Measurements from ENCODE around the gene KCNV2. TPM values are rescaled to one million over a fixed set of nuclear protein-coding genes. Genes with fewer than 3 reads are reported as not detected.

KCNV2 gene
- polyA plus RNA-seq, 10 donors, result 0.05 to 0.25 (median 0.11) TPM

DNA sequence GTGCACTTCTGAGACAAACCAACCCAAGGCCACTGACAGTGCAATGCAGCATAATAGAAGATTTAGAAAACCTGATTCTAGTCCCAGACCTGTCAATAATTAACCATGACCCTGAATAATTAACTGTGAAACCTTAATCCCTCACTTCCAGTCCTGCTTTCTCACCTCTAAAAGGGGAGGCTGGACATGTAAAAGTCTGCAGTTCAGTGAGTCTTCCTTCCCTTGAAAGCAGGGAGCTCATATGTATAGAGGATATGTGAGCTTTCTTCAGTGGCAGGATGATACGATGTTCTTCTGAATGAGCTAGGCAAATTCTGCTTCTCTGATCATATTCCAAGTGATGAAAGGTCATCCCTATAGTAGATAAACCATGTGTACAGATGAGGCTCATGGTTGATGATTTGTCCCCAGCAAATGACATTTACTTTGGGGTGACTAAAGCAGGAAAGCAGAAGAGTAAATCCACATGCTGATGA lies 2.9 kb downstream of the KCNV2 start:
- DNase-seq, result no peak

GRCh38 chr9:2722715-2723114 lies 5.4 kb downstream of the KCNV2 start:
- peak; percentile 38 to 68 (median 67) for DNase-seq

- peak; percentile 72 to 91 (median 76) for DNase-seq
Measured at GRCh38 chr9:2723376-2724065, 6.2 kb downstream of the KCNV2 start.

GRCh38 chr9:2725126-2725525 lies 7.8 kb downstream of the KCNV2 start:
- DNase-seq, result peak in 1 of 3 donors; percentile 28

- DNase-seq, result peak; percentile 89 to 95 (median 91)
Measured at GRCh38 chr9:2725898-2726649, 8.8 kb downstream of the KCNV2 start.

DNA sequence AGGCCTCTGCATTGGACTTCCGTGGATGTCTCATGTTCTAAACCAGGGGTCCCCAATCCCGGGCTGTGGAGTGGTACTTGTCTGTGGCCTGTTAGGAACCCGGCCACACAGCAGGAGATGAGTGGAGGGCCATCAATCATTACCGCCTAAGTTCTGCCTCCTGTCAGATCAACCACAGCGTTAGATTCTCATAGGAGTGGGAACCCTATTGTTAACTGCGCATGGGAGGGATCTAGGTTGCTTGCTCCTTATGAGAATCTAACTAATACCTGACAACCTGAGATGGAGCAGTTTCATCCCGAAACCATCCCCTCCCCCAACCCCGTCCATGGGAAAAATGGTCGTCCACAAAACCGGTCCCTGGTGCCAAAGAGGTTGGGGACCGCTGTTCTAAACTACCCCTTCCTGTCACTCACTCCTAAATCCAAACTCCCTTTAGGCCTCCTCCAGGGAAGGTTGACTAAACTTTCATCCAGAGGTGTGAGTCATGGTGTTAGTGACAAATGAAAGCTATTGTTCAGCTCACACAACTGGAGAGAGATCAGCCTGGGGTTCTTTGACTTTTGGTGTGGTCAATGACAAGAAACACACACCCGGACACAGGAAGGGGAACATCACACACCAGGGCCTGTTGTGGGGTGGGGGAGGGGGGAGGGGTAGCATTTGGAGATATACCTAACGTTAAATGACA lies 9.5 kb downstream of the KCNV2 start:
- no peak for DNase-seq

- DNase-seq, result no peak
Measured at GRCh38 chr9:2727374-2727773, 10.1 kb downstream of the KCNV2 start.

DNA sequence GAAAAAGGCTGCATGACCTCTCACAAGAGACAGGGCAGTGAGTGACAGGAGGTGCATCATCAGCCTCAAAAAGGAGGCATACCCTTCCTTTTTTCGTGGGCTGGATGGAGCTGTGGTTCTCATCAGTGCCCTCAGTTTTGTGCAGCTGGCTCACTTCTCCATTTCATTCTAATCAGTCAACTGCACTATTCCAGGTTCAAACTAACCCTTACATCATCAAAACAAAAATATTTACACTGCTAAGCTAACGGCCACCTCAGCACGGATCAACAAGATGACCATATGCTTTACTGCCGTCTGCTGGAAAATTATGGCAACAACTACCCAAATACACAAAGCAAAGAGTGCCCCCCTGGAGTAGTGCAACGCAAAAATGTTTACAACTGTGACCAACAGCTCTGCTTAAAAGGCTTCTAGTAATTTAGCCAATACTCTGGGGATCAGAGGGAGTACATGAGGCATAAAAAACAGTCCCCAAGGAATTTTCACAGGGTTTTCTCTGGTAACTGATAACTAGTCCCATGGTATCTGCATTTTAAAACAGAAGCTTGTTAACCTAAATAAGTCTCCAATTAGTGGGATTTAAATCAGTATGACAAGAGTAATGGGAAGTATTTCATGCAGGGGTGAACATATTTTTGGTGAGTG lies 10.8 kb downstream of the KCNV2 start:
- DNase-seq, result peak in 2 of 3 donors; percentile 51 to 80

DNA sequence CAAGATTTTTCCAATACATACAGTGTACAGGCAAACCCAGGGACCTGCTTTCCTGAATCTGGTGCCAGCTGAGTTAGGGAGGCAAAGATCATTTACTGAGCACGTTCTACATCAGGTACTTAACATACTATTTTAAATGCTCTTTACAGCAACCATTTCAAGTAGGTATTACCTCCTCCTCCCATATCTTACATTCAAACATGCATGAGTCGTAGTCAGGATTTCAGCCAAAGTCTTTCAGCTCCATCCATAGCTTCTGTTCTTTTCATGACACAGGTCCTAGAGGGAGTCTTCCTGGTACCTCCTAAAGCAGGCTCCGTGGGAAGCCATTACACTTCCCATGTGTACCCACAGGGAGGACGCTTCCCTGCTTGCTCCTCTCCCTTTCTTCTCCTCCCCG lies 11.7 kb downstream of the KCNV2 start:
- DNase-seq, result peak in 1 of 3 donors; percentile 20

GRCh38 chr9:2729721-2730120 lies 12.4 kb downstream of the KCNV2 start:
- DNase-seq, result no peak

- no peak for DNase-seq
Measured at GRCh38 chr9:2730971-2731370, 13.7 kb downstream of the KCNV2 start.

- no peak for DNase-seq
Measured at GRCh38 chr9:2732492-2732891, 15.2 kb downstream of the KCNV2 start.

DNA sequence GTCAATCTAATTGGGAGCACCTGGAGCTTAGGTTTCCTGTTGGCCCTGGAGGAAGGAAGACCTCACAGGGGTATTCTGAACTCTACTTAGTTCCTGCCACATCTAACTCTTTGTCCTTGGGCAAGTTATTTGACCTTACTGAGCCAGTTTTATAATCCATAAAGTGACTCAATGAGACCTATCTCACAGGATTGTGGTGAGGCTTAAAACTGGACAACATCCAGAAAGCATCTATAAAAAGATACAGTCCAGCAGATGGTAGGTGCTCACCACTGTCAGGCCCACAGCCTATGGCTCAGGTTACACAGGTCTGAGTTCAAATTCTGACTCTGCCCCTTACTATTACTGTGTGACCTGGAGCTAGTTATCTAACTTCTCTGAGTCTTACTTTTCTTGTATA lies 23.3 kb downstream of the KCNV2 start:
- DNase-seq, result no peak

DNA sequence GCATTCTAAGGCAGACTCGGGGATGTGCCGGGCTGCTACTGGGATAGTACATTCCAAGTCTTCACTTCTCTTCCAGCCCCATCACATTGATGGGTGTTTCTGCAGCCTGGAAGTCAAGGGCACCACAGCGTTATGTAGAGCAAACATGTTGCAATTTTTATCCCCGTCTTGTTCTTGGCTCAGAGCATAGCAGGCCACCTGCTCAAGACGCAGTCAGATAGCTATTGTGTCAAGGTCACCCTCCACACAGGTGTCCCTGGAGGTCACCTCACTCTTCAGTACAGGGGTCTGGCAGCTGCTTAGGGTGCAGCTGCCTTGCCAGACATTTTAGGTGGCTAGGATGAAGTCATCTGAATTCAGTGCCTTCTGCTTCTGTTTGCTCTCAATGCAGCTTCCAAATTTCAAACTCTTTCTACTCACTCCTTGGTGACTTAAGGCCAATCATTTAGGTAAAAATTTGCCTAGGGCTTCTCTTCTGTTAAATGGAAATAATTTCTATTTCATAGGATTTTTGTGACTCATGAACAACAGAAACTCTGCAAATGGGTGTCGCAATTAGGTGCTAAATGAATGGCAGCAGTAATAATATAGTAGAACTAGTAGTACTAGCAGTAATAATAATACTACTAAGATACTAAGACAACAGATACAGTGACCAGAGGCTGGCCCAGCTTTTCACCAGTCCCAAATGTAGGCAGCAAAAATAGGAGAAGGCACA lies 24.3 kb downstream of the KCNV2 start:
- no peak for DNase-seq

DNA sequence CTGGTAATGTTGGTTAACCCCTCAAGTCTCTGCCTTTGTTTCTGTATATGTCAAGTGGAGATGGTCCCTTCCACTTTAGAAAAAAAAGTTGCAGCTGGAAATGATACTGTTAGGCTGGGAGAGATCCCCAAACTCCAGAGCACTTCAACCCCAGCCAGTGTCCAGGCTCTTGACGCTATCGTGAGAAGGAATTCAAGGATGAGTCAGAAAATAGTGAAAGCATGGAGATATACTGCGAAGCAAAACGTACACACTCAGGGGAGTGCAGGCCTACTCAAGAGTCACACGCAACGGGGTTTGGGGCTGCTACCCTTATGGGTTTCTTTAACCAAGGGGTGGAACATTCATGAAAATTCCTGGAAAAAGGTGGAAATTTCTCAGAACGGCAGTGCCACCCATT lies 24.9 kb downstream of the KCNV2 start:
- DNase-seq, result no peak

- no peak for DNase-seq
Measured at GRCh38 chr9:2743937-2744529, 26.7 kb downstream of the KCNV2 start.

DNA sequence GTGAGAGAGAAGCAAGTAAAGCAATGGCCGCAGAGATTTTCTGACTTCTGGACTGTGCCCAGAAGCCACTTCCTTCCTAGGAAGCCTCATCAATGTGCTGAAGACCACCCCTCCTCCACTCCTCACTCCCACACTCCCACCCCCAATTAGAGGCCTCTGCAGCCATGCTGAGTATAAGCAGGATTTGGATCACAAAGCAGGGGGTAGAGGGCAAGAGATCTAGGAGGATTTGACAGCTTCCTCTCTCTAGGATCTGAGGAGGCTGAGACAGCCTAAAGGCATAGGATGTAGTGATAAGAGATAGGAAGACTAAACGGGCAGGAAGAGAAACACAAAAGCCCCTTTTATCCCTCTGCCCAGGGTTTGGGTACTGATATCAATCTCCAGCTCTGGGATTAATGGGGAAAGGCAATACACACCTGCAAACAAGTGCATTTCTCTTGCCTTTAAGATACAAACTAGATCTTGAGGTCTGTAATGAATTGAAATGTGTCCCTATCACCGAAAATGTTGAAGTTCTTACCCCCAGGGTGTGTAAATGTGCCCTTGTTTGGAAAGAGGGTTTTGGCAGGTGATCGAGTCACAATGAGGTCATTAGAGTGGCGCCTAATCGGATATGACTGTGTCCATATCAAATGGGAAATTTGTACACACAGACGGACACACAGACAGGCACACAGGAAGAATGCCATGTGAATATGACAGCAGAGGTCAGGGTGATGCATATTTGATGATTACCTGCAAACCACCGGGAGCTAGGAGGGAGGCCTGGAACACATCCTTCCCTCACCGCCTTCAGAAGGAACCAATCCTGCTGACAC lies 28.5 kb downstream of the KCNV2 start:
- no peak for DNase-seq

- no peak for DNase-seq
Measured at GRCh38 chr9:2749485-2749884, 32.2 kb downstream of the KCNV2 start.

GRCh38 chr9:2755285-2755684 lies 38.0 kb downstream of the KCNV2 start:
- no peak for DNase-seq
